GM12801 (cell line): ENCODE data around the gene BEGAIN.

Source experiments
- TF ChIP-seq, protein P1 (sequence below): IDR thresholded peaks from one replicate; pipeline ENCODE4 v1.5.1; 2011; ENCODE audit warnings: control low read depth; ENCODE audit not compliant: insufficient read length; ENCODE audit errors: extremely low read depth

The BEGAIN gene

GRCh38 chr14:100494645-100495044 is 92.6 kb downstream of the BEGAIN start:
- TF ChIP-seq, protein P1, sequence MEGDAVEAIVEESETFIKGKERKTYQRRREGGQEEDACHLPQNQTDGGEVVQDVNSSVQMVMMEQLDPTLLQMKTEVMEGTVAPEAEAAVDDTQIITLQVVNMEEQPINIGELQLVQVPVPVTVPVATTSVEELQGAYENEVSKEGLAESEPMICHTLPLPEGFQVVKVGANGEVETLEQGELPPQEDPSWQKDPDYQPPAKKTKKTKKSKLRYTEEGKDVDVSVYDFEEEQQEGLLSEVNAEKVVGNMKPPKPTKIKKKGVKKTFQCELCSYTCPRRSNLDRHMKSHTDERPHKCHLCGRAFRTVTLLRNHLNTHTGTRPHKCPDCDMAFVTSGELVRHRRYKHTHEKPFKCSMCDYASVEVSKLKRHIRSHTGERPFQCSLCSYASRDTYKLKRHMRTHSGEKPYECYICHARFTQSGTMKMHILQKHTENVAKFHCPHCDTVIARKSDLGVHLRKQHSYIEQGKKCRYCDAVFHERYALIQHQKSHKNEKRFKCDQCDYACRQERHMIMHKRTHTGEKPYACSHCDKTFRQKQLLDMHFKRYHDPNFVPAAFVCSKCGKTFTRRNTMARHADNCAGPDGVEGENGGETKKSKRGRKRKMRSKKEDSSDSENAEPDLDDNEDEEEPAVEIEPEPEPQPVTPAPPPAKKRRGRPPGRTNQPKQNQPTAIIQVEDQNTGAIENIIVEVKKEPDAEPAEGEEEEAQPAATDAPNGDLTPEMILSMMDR, result no peak

DNA sequence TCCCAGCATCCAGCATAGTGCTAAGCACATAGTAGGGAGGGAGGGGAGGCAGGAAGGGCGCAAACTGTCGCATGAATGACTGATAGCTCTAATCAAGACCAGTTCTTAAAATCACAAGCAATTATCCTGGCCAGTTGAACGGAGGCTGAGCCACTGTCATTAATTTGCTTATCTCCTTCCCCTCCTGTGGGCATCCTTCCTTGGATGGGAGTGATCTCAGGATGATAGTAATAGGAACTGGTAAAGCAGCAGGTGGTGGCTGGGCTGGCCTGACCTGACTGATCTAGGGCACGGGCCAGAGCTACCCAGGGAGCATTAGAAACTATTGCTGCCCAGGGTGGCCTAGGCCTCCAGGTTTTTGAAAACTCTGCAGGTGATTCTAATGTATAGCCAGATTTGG is 97.0 kb downstream of the BEGAIN start:
- TF ChIP-seq, protein P1, result no peak

DNA sequence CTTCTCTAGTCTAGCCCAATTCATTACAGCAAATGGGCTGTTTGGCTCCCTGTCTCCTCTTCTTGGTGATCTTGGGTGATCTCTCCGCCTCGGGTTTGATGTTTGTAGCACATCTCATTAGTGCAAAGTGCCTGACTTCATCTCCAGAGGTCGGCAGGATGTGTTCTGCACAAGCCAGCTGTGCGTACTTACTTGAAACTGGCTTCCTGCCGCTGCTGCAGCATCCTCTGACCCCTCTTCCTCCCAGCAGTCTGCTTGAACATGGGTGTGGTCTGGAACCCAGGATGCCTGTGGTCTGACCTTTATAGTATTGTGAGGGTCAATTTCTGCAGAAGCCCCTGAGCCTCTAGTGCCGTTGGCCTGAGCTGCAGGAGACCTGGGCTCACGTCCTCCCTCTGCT is 99.2 kb downstream of the BEGAIN start:
- TF ChIP-seq, protein P1, result no peak

- TF ChIP-seq, protein P1, result no peak
These were observed 99.9 kb downstream of the BEGAIN start for GRCh38 chr14:100487304-100487703.
